GM23338 (cell line): ENCODE measurements around the gene TMEM176B.

Experiments used
- CREB1 ChIP-seq: fragments of 250-450 bp; sonication (Bioruptor Pico); IDR thresholded peaks from 2 replicates; pipeline ENCODE4 v1.5.0; 2020; ENCODE audit warnings: low read depth, mild to moderate bottlenecking, moderate library complexity
- EZH2 ChIP-seq: fragments of 200-600 bp; sonication (generic); IDR thresholded peaks from one replicate; pipeline ENCODE4 v1.8.0; 2017; ENCODE audit warnings: antibody characterized with exemption, mild to moderate bottlenecking, low read depth; ENCODE audit not compliant: unreplicated experiment
- EZH2phosphoT487 ChIP-seq: fragments of 200-600 bp; sonication (generic); IDR thresholded peaks from one replicate; pipeline ENCODE4 v1.8.1; 2018; ENCODE audit warnings: antibody characterized with exemption; ENCODE audit not compliant: unreplicated experiment
- JUNB ChIP-seq: IDR thresholded peaks from one replicate; pipeline ENCODE4 v1.6.1; 2016; ENCODE audit warnings: antibody characterized with exemption; ENCODE audit not compliant: unreplicated experiment
- NANOG ChIP-seq: IDR thresholded peaks from 2 replicates; pipeline ENCODE4 v1.6.1; 2016; ENCODE audit warnings: antibody characterized with exemption, borderline replicate concordance
- POLR2AphosphoS5 ChIP-seq: IDR thresholded peaks from 2 replicates; pipeline ENCODE4 v1.6.1; 2016; ENCODE audit warnings: antibody characterized with exemption, low read depth
- STAT1 ChIP-seq: IDR thresholded peaks from one replicate; pipeline ENCODE4 v1.6.1; 2016; ENCODE audit warnings: antibody characterized with exemption; ENCODE audit not compliant: unreplicated experiment
- ZNF114 ChIP-seq: fragments of 250-450 bp; sonication (Bioruptor Pico); IDR thresholded peaks from 2 replicates; pipeline ENCODE4 v1.5.0; 2020; ENCODE audit warnings: mild to moderate bottlenecking, moderate library complexity
- ZNF331 ChIP-seq: fragments of 250-450 bp; sonication (Bioruptor Pico); IDR thresholded peaks from 2 replicates; pipeline ENCODE4 v1.5.0; 2020; ENCODE audit warnings: low read depth, mild to moderate bottlenecking, moderate library complexity
- TF ChIP-seq, protein P1 (sequence below), 2 experiments: fragments of 200-600 bp in 1 of 2; sonication (generic) in 1 of 2; conservative IDR thresholded peaks; 2 replicates each; pipeline versions ENCODE4 v1.5.1 to v1.6.1; 2016 to 2017; ENCODE audit warnings: antibody characterized with exemption in 2 of 2, low read depth in 2 of 2, mild to moderate bottlenecking in 2 of 2, moderate library complexity in 1 of 2
- TF ChIP-seq, protein P2 (sequence below): IDR thresholded peaks from one replicate; pipeline ENCODE4 v1.6.1; 2018; ENCODE audit warnings: antibody characterized with exemption; ENCODE audit not compliant: unreplicated experiment
- TF ChIP-seq, protein P3 (sequence below): IDR thresholded peaks from 2 replicates; pipeline ENCODE4 v1.6.1; 2016; ENCODE audit warnings: antibody characterized with exemption

DNA sequence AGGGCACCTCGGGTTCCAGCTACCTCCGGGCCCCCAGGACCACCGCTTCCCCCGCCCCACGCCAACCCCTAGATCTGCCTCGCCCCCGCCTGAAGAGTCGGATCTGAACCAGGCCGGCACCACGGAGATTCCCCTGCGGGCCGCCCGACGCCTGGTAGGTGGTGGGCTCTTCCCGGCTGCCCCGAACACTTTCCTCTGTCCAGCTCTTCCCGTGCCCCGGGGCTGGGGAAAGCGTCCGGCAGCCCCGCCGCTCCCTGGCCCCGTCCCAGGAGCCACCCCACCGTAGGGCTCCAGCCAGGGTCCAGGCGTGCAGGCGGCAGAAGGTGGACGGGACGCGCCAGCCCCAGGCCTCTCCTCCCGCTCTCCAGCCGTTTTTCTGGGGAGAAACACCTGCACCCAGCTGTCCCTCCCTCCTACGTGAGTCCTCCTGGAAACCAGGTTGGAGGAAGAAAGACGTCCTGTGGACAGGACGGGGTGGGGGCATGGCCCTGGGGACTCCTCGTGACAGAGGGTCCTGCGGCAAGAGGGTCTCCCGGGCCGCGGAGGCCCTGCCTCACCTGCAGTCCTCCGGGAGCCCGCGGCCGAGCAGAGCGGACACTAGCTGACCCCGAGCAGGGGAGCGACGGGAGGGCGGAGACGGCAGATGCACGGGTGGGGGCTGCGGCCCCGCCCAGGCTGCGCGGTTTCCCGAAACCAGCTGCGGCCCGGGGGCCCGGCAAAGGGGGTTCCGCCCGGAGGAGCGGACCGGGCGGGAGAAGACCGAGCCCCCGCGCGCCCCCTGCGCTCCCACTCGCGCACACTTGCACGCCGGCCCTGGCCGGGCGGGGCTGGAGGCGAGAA lies at the start of gene TMEM176B:
- TF ChIP-seq POLR2AphosphoS5 (no peak), EZH2 (peak; percentile 89), CREB1 (CRISPR knock-in tag) (no peak), JUNB (no peak), STAT1 (no peak), NANOG (no peak), EZH2phosphoT487 (peak; percentile 21), ZNF331 (no peak), ZNF114 (CRISPR knock-in tag) (no peak)
- TF ChIP-seq, protein P1, sequence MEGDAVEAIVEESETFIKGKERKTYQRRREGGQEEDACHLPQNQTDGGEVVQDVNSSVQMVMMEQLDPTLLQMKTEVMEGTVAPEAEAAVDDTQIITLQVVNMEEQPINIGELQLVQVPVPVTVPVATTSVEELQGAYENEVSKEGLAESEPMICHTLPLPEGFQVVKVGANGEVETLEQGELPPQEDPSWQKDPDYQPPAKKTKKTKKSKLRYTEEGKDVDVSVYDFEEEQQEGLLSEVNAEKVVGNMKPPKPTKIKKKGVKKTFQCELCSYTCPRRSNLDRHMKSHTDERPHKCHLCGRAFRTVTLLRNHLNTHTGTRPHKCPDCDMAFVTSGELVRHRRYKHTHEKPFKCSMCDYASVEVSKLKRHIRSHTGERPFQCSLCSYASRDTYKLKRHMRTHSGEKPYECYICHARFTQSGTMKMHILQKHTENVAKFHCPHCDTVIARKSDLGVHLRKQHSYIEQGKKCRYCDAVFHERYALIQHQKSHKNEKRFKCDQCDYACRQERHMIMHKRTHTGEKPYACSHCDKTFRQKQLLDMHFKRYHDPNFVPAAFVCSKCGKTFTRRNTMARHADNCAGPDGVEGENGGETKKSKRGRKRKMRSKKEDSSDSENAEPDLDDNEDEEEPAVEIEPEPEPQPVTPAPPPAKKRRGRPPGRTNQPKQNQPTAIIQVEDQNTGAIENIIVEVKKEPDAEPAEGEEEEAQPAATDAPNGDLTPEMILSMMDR (conservative IDR thresholded peaks at IDR 0.05; ENCODE audit: low read depth in 2 of 2): no peak
- TF ChIP-seq, protein P2, sequence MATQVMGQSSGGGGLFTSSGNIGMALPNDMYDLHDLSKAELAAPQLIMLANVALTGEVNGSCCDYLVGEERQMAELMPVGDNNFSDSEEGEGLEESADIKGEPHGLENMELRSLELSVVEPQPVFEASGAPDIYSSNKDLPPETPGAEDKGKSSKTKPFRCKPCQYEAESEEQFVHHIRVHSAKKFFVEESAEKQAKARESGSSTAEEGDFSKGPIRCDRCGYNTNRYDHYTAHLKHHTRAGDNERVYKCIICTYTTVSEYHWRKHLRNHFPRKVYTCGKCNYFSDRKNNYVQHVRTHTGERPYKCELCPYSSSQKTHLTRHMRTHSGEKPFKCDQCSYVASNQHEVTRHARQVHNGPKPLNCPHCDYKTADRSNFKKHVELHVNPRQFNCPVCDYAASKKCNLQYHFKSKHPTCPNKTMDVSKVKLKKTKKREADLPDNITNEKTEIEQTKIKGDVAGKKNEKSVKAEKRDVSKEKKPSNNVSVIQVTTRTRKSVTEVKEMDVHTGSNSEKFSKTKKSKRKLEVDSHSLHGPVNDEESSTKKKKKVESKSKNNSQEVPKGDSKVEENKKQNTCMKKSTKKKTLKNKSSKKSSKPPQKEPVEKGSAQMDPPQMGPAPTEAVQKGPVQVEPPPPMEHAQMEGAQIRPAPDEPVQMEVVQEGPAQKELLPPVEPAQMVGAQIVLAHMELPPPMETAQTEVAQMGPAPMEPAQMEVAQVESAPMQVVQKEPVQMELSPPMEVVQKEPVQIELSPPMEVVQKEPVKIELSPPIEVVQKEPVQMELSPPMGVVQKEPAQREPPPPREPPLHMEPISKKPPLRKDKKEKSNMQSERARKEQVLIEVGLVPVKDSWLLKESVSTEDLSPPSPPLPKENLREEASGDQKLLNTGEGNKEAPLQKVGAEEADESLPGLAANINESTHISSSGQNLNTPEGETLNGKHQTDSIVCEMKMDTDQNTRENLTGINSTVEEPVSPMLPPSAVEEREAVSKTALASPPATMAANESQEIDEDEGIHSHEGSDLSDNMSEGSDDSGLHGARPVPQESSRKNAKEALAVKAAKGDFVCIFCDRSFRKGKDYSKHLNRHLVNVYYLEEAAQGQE: no peak
- TF ChIP-seq, protein P3, sequence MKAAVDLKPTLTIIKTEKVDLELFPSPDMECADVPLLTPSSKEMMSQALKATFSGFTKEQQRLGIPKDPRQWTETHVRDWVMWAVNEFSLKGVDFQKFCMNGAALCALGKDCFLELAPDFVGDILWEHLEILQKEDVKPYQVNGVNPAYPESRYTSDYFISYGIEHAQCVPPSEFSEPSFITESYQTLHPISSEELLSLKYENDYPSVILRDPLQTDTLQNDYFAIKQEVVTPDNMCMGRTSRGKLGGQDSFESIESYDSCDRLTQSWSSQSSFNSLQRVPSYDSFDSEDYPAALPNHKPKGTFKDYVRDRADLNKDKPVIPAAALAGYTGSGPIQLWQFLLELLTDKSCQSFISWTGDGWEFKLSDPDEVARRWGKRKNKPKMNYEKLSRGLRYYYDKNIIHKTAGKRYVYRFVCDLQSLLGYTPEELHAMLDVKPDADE: no peak
